NCI-H1436 (cell line): ENCODE results near the gene KRTAP12-4.
"Not testable (repeated sequence)": the region's sequence is repeated elsewhere in the genome, so short reads cannot be mapped to it uniquely, and the experiment has no call there.

Experiments used
- DNase-seq: peaks from one replicate; lab custom pipeline; 2025; lab: John Stamatoyannopoulos, UW

KRTAP12-4 gene

GRCh38 chr21:44630440-44630839 is 24.0 kb downstream of the KRTAP12-4 start:
- no peak for DNase-seq

DNA sequence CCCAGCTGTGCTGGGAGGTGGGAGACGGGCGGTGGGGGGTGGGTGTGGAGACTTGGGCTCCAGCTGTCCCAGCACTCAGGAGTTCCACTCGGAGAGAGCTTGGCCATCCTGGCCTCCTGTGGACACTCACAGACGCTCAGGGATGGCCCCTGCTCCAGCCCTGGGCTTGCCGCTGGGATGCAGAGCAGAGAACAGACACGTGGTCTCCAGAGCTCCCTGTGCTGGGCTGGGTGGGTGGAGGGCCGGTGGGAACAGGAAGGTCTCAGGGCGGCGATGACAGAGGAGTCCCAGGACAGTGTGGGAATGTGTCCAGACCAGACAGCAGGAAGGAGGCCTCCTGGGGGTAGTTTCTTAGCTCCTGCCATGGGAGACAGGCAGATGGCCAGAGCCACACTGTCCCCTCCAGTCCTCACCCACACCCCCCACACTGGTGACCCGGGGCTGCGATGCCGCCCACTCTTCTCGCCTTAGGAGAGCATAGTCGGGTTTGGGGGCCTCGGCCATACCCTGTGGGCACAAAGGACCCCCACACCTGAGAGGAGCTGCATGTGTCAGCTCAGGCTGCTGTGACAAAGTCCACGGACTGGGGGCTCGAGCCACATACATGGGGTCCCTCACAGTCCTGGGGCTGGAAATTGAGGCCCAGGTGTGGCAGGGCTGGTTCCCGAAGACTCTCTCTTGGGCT is 25.6 kb downstream of the KRTAP12-4 start:
- no peak for DNase-seq

DNA sequence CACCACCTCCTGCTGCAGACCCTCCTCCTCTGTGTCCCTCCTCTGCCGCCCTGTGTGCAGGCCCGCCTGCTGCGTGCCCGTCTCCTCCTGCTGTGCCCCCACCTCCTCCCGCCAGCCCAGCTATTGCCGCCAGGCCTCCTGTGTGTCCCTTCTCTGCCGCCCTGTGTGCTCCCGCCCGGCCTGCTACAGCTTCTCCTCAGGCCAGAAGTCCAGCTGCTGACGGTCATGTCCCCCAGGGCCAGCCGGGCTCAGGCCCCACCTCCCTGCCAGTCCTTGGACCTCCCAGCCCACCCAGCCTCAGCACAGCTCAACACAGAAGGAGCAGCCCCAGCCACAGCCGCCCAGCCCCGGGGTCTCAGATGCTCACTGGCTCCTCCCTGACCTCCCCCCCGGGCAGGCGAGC is 26.6 kb downstream of the KRTAP12-4 start:
- not testable (repeated sequence) for DNase-seq

DNA sequence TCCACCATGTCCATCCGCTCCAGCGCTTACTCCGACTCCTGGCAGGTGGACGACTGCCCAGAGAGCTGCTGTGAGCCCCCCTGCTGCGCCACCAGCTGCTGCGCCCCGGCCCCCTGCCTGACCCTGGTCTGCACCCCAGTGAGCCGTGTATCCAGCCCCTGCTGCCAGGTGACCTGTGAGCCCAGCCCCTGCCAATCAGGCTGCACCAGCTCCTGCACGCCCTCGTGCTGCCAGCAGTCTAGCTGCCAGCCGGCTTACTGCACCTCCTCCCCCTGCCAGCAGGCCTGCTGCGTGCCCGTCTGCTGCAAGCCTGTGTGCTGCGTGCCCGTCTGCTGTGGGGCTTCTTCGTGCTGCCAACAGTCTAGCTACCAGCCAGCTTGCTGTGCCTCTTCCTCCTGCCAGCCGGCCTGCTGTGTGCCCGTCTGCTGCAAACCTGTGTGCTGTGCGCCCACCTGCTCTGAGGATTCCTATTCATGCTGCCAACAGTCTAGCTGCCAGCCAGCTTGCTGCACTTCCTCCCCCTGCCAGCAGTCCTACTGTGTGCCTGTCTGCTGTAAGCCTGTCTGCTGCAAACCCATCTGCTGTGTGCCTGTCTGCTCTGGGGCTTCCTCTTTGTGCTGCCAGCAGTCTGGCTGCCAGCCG is 27.2 kb downstream of the KRTAP12-4 start:
- DNase-seq = not testable (repeated sequence)

GRCh38 chr21:44626673-44627143 is 27.8 kb downstream of the KRTAP12-4 start, which contains the start of gene KRTAP10-9:
Gene KRTAP10-9 (plus strand): TSS chr21:44627093. CDS start chr21:44627172, 79 bp downstream.
- DNase-seq = no peak

DNA sequence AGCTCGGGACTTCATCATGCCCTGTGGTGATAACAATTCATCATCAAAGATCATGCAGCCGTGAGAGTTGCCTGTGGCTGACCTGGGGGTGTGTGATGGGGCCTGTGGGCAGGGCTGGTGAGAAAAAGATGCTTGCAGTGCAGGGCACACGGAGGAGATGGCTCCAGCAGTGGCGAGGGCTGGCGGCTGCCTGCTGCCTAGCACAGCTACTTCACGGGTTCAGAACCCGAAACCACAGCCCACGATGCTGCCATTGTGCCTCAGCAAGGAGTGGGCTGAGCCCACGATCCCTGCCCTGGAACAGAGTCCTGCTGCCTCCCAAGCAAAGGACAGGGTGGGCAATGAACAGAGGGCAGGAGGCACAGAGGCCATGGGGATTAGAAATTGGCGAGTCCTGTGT is 28.2 kb downstream of the KRTAP12-4 start:
- DNase-seq = no peak

DNA sequence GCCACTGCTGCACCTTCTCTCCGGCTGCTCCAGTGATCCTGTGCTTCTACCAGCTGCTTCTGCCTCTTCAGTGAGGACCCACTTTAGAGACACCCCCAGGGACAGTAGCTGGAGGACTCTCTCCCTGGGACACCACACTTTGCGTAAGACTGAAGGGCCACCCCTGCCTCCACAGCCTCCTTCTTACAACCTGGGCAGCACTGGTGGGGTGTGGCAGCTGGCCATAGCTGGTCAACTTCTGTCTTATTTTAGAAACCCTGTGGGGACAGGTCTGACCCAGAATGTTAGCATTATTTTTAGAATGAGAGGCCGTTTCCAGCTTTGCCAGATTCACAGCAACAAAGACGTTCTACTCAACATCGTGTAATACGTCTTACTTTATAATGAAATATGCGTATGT is 28.7 kb downstream of the KRTAP12-4 start:
- DNase-seq = no peak

DNA sequence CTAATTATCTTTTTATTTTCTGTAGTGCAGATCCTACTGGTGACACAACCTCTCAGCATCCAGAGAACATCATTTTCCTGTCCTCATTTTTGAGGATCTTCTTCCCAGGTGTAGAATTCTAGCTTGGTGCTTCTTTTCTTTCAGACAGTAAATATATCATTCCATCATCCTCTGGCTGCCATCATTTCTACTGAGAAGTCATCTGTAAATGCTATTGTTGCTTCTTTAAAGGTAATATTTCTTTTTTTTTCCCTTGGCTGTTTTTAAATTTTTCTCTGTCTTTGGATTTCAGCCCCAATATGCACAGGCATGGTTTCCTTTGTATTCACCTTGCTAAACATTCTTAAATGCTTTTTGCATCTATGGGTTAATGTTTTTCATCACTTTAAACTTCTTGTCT is 30.9 kb downstream of the KRTAP12-4 start:
- DNase-seq = no peak

GRCh38 chr21:44619886-44620285 is 34.6 kb downstream of the KRTAP12-4 start:
- DNase-seq = no peak

GRCh38 chr21:44618909-44619308 is 35.5 kb downstream of the KRTAP12-4 start:
- no peak for DNase-seq

GRCh38 chr21:44618504-44618903 is 36.0 kb downstream of the KRTAP12-4 start:
- DNase-seq = no peak

GRCh38 chr21:44617071-44617501 is 37.4 kb downstream of the KRTAP12-4 start:
- no peak for DNase-seq

- no peak for DNase-seq
Observed at GRCh38 chr21:44616591-44616926, 37.9 kb downstream of the KRTAP12-4 start.

- DNase-seq = no peak
Observed at GRCh38 chr21:44615911-44616590, 38.4 kb downstream of the KRTAP12-4 start.

DNA sequence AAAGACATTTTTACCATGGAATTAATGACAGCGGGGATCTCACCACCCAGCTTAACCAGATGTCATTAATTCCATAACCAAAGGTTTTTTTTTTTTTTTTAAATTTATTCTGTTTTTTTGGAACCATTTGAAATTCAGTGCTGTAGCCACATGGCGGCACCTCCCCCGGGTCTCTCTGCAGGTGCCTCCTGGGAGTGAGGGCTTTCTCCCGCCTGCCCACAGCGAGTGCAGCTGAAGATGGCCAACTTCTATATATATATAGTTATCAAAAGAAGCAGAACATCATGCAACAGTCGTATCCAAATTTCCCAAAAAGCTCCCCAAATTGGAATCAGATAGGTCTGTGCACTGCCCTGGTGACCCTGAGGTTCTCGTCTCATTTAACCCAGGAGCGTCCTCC is 39.0 kb downstream of the KRTAP12-4 start:
- DNase-seq = no peak

- no peak for DNase-seq
Observed at GRCh38 chr21:44614961-44615391, 39.5 kb downstream of the KRTAP12-4 start.

DNA sequence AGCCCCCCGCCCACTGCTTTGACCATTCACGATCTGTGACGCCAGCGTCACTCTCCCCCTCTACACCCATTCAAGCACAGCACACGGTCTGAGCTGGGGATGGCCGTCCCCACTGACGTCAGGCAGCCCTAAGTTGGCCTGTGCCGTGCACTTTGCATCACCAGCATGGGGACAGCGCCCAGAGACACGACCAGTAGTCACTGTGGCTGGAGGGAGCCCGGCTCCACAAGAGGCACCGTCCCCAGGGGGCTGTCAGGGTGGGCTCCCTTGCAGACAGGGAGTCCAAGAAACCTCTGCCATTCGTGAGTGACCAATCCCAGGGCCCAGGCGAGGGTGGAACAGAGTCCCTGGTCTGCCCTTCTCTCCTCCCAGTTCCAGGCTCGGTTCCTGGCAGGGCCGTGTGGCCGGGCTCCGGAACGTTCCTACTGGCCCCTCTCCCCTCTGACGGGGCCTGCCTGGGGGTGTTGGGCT is 40.3 kb downstream of the KRTAP12-4 start:
- no peak for DNase-seq

DNA sequence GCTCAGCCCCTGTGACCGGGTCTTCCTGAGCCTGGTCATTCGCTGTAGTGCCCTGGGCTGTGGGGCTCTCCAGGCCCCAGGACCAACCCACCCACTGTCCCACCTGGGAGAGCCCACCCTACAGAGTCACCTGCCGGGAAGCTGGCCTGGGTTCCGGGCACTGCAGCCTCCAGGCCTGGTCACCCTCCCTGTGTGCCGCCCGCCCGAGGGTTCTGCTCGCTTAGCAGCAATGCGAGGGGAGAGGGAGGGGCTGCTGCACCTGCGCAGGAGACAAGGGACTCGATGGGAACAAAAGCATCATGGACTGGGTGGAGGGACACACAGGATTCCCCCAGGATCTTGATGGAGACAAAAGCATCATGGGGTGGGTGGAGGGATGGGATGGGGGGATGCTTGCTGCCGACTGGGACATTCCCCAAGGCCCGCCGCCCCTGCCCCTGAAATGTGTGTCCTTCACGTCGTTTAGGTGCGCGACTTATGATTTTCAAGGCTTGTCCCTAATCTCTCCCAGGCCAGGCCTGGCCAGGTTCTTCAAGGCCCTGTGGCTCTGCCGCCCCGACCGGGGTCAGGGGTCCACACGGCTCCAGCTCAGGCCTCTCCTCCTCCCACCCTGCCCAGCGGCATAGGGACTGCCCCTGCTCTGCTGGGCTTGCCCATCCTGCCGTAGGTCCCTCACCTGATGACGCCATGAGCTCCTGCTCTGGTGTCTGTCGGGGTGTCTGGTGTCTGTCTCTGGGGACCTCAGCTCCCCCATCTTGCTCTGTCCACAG is 40.9 kb downstream of the KRTAP12-4 start:
- no peak for DNase-seq

GRCh38 chr21:44612669-44613229 is 41.7 kb downstream of the KRTAP12-4 start:
- no peak for DNase-seq

DNA sequence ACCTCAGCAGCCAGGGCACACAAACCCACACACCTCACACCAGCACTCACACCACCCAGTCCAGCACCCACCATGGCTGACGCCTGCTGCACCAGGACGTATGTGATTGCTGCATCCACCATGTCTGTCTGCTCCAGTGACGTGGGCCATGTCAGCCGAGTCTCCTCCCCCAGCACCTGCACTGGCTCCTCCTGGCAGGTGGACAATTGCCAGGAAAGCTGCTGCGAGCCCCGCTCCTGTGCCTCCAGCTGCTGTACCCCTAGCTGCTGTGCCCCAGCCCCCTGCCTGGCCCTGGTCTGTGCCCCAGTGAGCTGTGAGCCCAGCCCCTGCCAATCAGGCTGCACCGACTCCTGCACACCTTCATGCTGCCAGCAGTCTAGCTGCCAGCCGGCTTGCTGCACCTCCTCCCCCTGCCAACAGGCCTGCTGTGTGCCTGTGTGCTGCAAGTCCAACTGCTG is 42.4 kb downstream of the KRTAP12-4 start, which contains the start of gene KRTAP10-8:
Gene KRTAP10-8 (plus strand): TSS at position 51 of the 458 bp plus-strand sequence. CDS start 22 bp downstream, at position 73.
- no peak for DNase-seq

- no peak for DNase-seq
Observed at GRCh38 chr21:44611551-44611950, 42.9 kb downstream of the KRTAP12-4 start.
